Measurements from ENCODE around the gene ZNF774.
A peak's percentile ranks its signal among the peaks of the same experiment; 100 is the strongest.
"Not testable (repeated sequence)": the region's sequence is repeated elsewhere in the genome, so short reads cannot be mapped to it uniquely, and the experiment has no call there.

The ZNF774 gene

GRCh38 chr15:90344662-90345061 is 7.4 kb upstream of the ZNF774 start:
- no peak for DNase-seq (ENCODE audit: low read depth in 1 of 2, low spot score in 1 of 2)

DNA sequence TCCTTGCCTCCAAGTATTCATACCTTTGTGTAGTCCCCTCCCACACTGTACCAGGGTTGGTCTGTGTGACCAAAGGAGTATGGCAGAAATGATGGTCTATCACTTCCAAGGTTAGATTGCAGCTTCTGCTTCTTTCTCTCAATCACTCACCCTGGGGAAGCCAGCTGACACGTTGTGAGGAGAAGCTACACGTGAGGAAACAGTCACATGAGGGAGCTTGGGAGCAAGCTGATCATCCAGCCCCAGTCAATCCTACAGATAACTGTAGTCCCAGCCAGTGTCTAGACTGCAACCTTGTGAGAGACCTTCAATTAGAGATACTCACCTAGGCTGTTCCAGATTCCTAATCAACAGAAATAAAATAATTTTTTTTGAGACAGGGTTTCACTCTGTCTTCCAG is 6.2 kb upstream of the ZNF774 start:
- no peak for DNase-seq (ENCODE audit: low read depth in 1 of 2, low spot score in 1 of 2)

GRCh38 chr15:90347431-90348065 is 4.5 kb upstream of the ZNF774 start:
- DNase-seq (ENCODE audit: low read depth in 1 of 2, low spot score in 1 of 2): not testable (repeated sequence)

DNA sequence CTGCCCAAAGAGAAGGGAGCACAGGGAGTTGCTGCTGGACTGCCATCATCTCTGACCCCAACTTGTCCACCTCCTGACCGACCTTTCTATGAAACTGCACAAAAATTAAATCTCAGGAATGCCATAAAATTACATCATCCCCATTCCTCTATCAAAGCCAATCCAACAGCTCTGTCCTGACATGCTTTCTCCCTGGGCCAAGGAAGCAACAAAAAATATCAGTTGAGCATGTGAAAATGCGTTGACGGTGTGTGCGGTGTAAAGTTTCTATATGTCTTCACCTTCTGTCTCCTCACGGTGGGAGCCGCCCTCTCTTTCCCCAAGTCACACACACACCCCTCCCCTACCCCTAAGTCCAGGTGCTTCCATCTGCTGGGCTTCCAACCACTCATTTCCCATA is 3.6 kb upstream of the ZNF774 start:
- no peak for DNase-seq (ENCODE audit: low read depth in 1 of 2, low spot score in 1 of 2)

- no peak for DNase-seq (ENCODE audit: low read depth in 1 of 2, low spot score in 1 of 2)
These were observed 3.0 kb upstream of the ZNF774 start for GRCh38 chr15:90349072-90349471.

- no peak for DNase-seq (ENCODE audit: low read depth in 1 of 2, low spot score in 1 of 2)
These were observed 2.3 kb upstream of the ZNF774 start for GRCh38 chr15:90349821-90350220.

GRCh38 chr15:90351479-90352106 is 491 bp upstream of the ZNF774 start:
- no peak for DNase-seq (ENCODE audit: low read depth in 1 of 2, low spot score in 1 of 2)

- no peak for DNase-seq (ENCODE audit: low read depth in 1 of 2, low spot score in 1 of 2)
These were observed 2.9 kb downstream of the ZNF774 start for GRCh38 chr15:90354986-90355385.

DNA sequence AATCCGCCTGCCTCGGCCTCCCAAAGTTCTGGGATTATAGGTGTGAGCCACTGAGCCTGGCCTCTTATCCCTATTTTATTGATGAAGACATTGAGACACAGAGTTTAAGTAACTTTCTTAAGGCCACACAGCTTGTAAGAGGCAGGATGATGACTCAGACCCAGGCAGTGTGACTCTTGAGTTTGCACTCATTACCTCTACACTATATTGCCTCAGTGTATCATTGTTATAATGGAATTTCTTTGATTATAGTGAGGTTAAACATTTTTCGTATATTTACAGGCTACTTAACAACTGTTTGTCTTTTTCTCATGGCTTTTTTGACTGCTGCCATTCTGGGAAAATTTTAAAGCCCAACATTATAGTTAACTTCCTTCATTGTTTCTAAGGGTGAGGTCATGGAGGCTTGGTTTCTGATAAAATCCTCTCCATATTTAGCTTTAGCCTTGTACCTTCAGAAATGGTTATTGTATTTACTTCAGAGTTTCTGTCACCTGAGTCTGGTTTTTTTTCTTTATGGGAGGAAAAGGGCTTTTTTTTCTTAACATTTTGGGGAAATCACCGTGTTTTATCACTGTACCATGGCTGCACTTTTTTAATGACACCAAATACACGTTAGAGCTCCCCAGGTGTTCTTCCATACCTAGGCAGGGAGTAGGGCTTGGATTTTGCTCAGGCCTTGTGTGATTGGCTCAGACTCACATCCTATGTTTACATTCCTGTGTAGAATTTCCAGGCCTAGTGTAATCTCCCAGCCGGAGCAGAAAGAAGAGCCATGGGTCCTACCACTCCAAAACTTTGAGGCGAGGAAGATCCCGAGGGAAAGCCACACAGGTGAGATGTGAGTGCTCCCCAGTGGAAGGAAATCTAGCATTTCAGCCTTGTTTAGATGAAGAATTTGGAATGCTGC is 6.3 kb downstream of the ZNF774 start:
- DNase-seq (ENCODE audit: low read depth in 1 of 2, low spot score in 1 of 2): no peak

DNA sequence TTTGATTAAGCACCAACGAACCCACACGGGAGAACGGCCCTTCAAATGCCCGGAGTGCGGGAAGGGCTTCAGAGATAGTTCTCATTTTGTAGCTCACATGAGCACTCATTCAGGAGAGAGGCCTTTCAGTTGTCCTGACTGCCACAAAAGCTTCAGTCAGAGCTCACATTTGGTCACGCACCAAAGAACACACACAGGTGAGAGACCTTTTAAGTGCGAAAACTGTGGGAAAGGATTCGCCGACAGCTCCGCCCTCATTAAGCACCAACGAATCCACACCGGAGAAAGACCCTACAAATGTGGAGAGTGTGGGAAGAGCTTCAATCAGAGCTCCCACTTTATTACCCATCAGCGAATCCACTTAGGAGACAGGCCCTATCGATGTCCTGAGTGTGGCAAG is 8.7 kb downstream of the ZNF774 start:
- no peak for DNase-seq (ENCODE audit: low read depth in 1 of 2, low spot score in 1 of 2)

- DNase-seq (ENCODE audit: low read depth in 1 of 2, low spot score in 1 of 2): no peak
These were observed 10.8 kb downstream of the ZNF774 start for GRCh38 chr15:90362936-90363212.

GRCh38 chr15:90364251-90364650 is 12.2 kb downstream of the ZNF774 start:
- no peak for DNase-seq (ENCODE audit: low read depth in 1 of 2, low spot score in 1 of 2)

- DNase-seq (ENCODE audit: low read depth in 1 of 2, low spot score in 1 of 2): no peak
These were observed 13.5 kb downstream of the ZNF774 start for GRCh38 chr15:90365414-90366055.

DNA sequence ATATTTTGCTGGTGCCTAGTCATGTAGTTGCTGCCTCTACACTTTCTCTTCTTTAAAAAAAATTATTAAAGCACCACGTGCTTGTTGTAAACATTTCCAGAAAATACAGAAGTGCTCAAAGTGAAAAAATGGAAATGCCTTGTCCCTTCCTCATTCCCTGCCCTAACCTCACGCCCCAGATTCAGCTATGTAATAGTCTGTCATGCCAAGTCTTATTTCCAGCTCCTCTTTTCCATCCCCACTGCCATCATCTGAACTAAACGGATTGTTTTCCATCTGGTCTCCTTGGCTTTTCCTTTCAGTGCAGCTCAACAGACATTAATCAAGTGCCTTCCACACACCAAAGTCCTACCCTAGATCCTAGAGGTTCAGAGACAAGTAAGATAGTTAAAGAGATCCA is 15.5 kb downstream of the ZNF774 start:
- DNase-seq (ENCODE audit: low read depth in 1 of 2, low spot score in 1 of 2): no peak

DNA sequence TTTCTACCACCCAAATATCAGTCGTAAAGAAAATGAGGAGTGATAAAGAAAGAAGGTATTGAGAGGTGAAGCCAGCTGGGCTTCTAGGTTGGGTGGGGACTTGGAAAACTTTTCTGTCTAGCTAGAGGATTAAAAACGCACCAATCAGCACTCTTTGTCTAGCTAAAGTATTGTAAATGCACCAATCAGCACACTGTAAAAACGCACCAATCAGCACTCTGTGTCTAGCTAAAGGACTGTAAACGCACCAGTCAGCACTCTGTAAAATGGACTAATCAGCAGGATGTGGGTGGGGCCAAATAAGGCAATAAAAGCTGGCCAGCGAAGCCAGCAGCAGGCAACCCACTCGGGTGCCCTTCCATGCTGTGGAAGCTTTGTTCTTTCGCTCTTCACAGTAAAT is 23.0 kb downstream of the ZNF774 start:
- DNase-seq (ENCODE audit: low read depth in 1 of 2, low spot score in 1 of 2): no peak

DNA sequence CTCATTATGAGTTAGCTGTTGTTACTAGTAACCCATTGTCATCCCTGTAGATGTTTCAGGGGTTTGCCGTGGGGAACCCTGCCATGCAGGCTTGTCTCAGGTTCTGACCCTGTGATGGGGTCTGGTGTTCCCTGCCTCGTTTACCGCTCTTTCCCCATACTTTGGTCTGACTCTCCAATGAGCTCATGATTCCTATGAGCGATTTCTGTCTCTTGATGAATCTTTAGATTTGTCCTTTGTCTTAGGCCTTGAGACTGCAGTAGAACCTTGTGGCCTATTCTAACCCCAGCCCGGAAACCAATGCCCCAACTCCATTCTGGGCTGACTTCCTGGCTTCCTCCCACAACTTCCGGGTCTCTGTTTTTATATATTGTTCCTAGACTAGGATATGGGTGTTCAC is 24.7 kb downstream of the ZNF774 start:
- DNase-seq (ENCODE audit: low read depth in 1 of 2, low spot score in 1 of 2): peak; percentile 21 to 44

GRCh38 chr15:90379263-90379662 is 27.2 kb downstream of the ZNF774 start:
- DNase-seq (ENCODE audit: low read depth in 1 of 2, low spot score in 1 of 2): no peak

- DNase-seq (ENCODE audit: low read depth in 1 of 2, low spot score in 1 of 2): no peak
These were observed 29.4 kb downstream of the ZNF774 start for GRCh38 chr15:90381515-90381914.

DNA sequence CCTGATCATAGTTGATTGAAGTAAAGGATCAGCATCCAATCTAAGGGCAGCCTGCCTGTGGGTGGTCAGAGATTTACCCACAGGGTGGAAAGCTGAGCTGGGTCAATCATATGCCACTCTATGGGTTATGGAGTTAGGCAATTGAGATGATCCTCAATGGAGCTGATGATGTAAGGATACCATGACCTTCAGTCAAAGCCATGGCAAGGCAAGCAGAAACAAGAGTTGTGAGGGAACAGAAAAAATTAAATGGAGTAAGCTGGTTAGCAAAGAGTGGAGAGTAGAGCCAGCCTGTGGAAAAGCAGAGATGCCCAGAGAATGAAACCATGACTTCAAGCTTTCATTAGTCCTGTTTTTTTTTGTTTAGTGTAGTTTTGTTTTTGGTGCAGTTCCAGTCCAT is 30.2 kb downstream of the ZNF774 start:
- no peak for DNase-seq (ENCODE audit: low read depth in 1 of 2, low spot score in 1 of 2)

DNA sequence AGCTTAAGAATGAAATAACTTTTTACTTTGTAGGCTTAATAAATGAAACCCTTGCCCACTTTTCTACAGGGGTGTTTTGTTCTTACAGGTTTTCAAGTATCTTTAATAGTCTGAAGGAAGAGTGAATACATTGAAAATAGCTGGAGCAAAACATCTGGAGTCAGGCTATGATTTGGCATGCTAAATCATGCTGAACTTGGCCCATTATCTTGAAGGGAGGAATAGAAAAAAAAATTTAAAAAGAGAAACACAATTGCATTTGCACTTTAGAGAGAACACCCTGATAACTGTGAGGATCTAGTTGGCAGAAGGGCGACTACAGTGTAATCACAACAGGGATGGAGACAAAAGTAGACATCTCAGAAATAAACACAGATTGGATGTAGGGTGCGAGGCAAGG is 34.1 kb downstream of the ZNF774 start:
- no peak for DNase-seq (ENCODE audit: low read depth in 1 of 2, low spot score in 1 of 2)

- DNase-seq (ENCODE audit: low read depth in 1 of 2, low spot score in 1 of 2): peak; percentile 91 to 94
These were observed 35.7 kb downstream of the ZNF774 start, which contains the start of gene IQGAP1 for GRCh38 chr15:90387534-90388461. Gene IQGAP1 (plus strand): TSS chr15:90388242. CDS start chr15:90388342, 100 bp downstream.

Measured in activated T-helper 1 cell treated with anti-CD3 and anti-CD28 coated beads, Interleukin-2, amount 50 U/mL, for 16 hours (primary cell).